NB4 (cell line): Measurements from ENCODE around the gene ACTG1.

Source experiments
- POLR2A ChIP-seq: IDR thresholded peaks from 2 replicates; pipeline ENCODE4 v1.6.1; 2011; ENCODE audit warnings: mild to moderate bottlenecking; ENCODE audit not compliant: insufficient read length; ENCODE audit errors: extremely low read depth
- TF ChIP-seq, protein P1 (sequence below): IDR thresholded peaks from one replicate; pipeline ENCODE4 v1.5.1; 2012; ENCODE audit warnings: low read depth, low read length

- TF ChIP-seq, protein P1, sequence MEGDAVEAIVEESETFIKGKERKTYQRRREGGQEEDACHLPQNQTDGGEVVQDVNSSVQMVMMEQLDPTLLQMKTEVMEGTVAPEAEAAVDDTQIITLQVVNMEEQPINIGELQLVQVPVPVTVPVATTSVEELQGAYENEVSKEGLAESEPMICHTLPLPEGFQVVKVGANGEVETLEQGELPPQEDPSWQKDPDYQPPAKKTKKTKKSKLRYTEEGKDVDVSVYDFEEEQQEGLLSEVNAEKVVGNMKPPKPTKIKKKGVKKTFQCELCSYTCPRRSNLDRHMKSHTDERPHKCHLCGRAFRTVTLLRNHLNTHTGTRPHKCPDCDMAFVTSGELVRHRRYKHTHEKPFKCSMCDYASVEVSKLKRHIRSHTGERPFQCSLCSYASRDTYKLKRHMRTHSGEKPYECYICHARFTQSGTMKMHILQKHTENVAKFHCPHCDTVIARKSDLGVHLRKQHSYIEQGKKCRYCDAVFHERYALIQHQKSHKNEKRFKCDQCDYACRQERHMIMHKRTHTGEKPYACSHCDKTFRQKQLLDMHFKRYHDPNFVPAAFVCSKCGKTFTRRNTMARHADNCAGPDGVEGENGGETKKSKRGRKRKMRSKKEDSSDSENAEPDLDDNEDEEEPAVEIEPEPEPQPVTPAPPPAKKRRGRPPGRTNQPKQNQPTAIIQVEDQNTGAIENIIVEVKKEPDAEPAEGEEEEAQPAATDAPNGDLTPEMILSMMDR = no peak
- no peak for TF ChIP-seq POLR2A
Measured at GRCh38 chr17:81477173-81477572, 35.4 kb downstream of the ACTG1 start.
